SK-N-SH (cell line): ENCODE measurements around the gene CYP27C1. TPM values are rescaled to one million over a fixed set of nuclear protein-coding genes. Genes with fewer than 3 reads are reported as not detected.
"Not testable (repeated sequence)": the region's sequence is repeated elsewhere in the genome, so short reads cannot be mapped to it uniquely, and the experiment has no call there.

Experiments used
- CTCF ChIA-PET: fragments of 300-600, 350-600 bp; formaldehyde crosslinking; extraction: SDS; loops from one replicate; lab custom pipeline; 2021; lab: Yijun Ruan, JAX
- POLR2A ChIA-PET: fragments of 350-600 bp; sonication (Branson Sonifier 250); formaldehyde crosslinking; extraction: SDS; loops from one replicate; lab custom pipeline; 2020; ENCODE audit warnings: antibody characterized with exemption, inconsistent platforms; lab: Yijun Ruan, JAX
- DNase-seq: peaks from one replicate; pipeline ENCODE4 v3.0.0; 2012
- H2AFZ ChIP-seq: fragments of 200-600 bp; sonication (generic); 2 replicates; pipeline ENCODE4 v1.8.1; 2016; ENCODE audit warnings: antibody characterized with exemption, mild to moderate bottlenecking, low read depth
- H3F3A ChIP-seq: fragments of 200-600 bp; sonication (generic); replicated peaks from 2 replicates; pipeline ENCODE3; 2016; ENCODE audit warnings: antibody characterized with exemption, mild to moderate bottlenecking; ENCODE audit not compliant: insufficient read depth
- H3K27ac ChIP-seq, 2 experiments: fragments of 200-500 bp in 1 of 2; fragments of 200-600 bp in 1 of 2; sonication (Bioruptor generic) in 1 of 2; sonication (generic), shearing (Covaris generic) in 1 of 2; 2 replicates each; pipeline versions ENCODE4 v1.5.1 to v1.6.1; 2014 to 2016; ENCODE audit warnings: low read depth in 2 of 2, inconsistent platforms in 1 of 2, low read length in 1 of 2, mild to moderate bottlenecking in 1 of 2, mixed read lengths in 1 of 2
- H3K27me3 ChIP-seq: fragments of 200-600 bp; sonication (generic), shearing (Covaris generic); 2 replicates; pipeline ENCODE4 v1.6.1; 2016; ENCODE audit warnings: mixed run types; ENCODE audit not compliant: insufficient read depth
- H3K36me3 ChIP-seq, 2 experiments: fragments of 200-500 bp in 1 of 2; fragments of 200-600 bp in 1 of 2; sonication (Bioruptor generic) in 1 of 2; sonication (generic) in 1 of 2; replicated peaks in 1 of 2; 2 replicates each; pipeline versions ENCODE3 to v1.5.1; 2014 to 2016; ENCODE audit warnings: low read length in 1 of 2, mild to moderate bottlenecking in 1 of 2; ENCODE audit not compliant: insufficient read depth in 2 of 2, control insufficient read depth in 1 of 2
- H3K4me1 ChIP-seq, 2 experiments: fragments of 200-500 bp in 1 of 2; fragments of 200-600 bp in 1 of 2; sonication (Bioruptor generic) in 1 of 2; sonication (generic), shearing (Covaris generic) in 1 of 2; 2 replicates each; pipeline versions ENCODE4 v1.5.1 to v1.6.1; 2014 to 2016; ENCODE audit warnings: low read depth in 1 of 2, low read length in 1 of 2, mixed run types in 1 of 2; ENCODE audit not compliant: insufficient read depth in 2 of 2, control insufficient read depth in 1 of 2
- H3K4me2 ChIP-seq: fragments of 200-600 bp; sonication (generic), shearing (Covaris generic); 2 replicates; pipeline ENCODE4 v1.6.1; 2017; ENCODE audit warnings: mixed run types
- H3K4me3 ChIP-seq, 2 experiments: fragments of 200-500 bp in 1 of 2; fragments of 200-600 bp in 1 of 2; sonication (Bioruptor generic) in 1 of 2; sonication (generic), shearing (Covaris generic) in 1 of 2; 2 replicates each; pipeline versions ENCODE4 v1.5.1 to v1.8.1; 2014 to 2016; ENCODE audit warnings: low read depth in 2 of 2, inconsistent platforms in 1 of 2, low read length in 1 of 2, mild to moderate bottlenecking in 1 of 2, mixed read lengths in 1 of 2, moderate library complexity in 1 of 2
- H3K79me2 ChIP-seq: fragments of 200-600 bp; sonication (generic); 2 replicates; pipeline ENCODE4 v1.8.1; 2017; ENCODE audit warnings: mild to moderate bottlenecking; ENCODE audit not compliant: insufficient read depth
- H3K9ac ChIP-seq: fragments of 200-600 bp; sonication (generic); 2 replicates; pipeline ENCODE4 v1.6.1; 2017; ENCODE audit warnings: mixed run types
- H3K9me2 ChIP-seq: fragments of 200-600 bp; sonication (generic); 2 replicates; pipeline ENCODE4 v1.6.1; 2017; ENCODE audit warnings: mixed run types
- H3K9me3 ChIP-seq: fragments of 200-600 bp; sonication (generic); 2 replicates; pipeline ENCODE4 v1.6.1; 2017; ENCODE audit warnings: mixed run types, mild to moderate bottlenecking, moderate library complexity
- H4K20me1 ChIP-seq: fragments of 200-600 bp; sonication (generic); 2 replicates; pipeline ENCODE4 v1.6.1; 2017; ENCODE audit warnings: mild to moderate bottlenecking, mixed run types; ENCODE audit not compliant: insufficient read depth
- EP300 ChIP-seq, 2 experiments: IDR thresholded peaks; 2 replicates each; pipeline versions ENCODE4 v1.4.0 to v1.6.1; 2012; ENCODE audit warnings: borderline replicate concordance in 1 of 2, low read depth in 1 of 2, low read length in 1 of 2
- NFIC ChIP-seq: IDR thresholded peaks from 2 replicates; pipeline ENCODE4 v1.4.0; 2012; ENCODE audit warnings: borderline replicate concordance
- RCOR1 ChIP-seq: fragments of 150-350 bp; IDR thresholded peaks from 2 replicates; pipeline ENCODE4 v1.6.1; 2017; ENCODE audit warnings: antibody characterized with exemption, low read length
- RFX5 ChIP-seq: IDR thresholded peaks from 2 replicates; pipeline ENCODE4 v1.6.1; 2012; ENCODE audit warnings: mild to moderate bottlenecking, improper control_type of control experiment, low read length
- RXRA ChIP-seq: IDR thresholded peaks from 2 replicates; pipeline ENCODE4 v1.4.0; 2012; ENCODE audit warnings: low read depth, mild to moderate bottlenecking, borderline replicate concordance
- SIN3A ChIP-seq: IDR thresholded peaks from 2 replicates; pipeline ENCODE4 v1.6.1; 2012; ENCODE audit warnings: low read depth, mild to moderate bottlenecking, low read length, moderate library complexity, borderline replicate concordance
- TAF1 ChIP-seq: IDR thresholded peaks from 2 replicates; pipeline ENCODE4 v1.6.1; 2012; ENCODE audit warnings: low read depth, mild to moderate bottlenecking, low read length, moderate library complexity, borderline replicate concordance
- TCF12 ChIP-seq: IDR thresholded peaks from 2 replicates; pipeline ENCODE4 v1.4.0; 2012
- TEAD4 ChIP-seq: IDR thresholded peaks from 2 replicates; pipeline ENCODE4 v1.4.0; 2012; ENCODE audit warnings: mild to moderate bottlenecking, borderline replicate concordance; ENCODE audit not compliant: insufficient read depth
- WGBS: methylation state at CpG from one replicate; pipeline ENCODE4 v1.1.6; 2017; ENCODE audit warnings: low lambda C conversion rate; 5-methylcytosine and 5-hydroxymethylcytosine counted together
- polyA plus RNA-seq, 3 experiments: library from polyadenylated mRNA; depleted of rRNA; stranded (reverse); fragments of >200 nt; gene quantifications; 2 replicates each; pipeline ENCODE4 v1.2.3, GENCODE V29; 2012
- TF ChIP-seq, protein P1 (sequence below): IDR thresholded peaks from 2 replicates; pipeline ENCODE4 v1.4.0; 2012; ENCODE audit warnings: low read depth
- TF ChIP-seq, protein P2 (sequence below): fragments of 150-350 bp; IDR thresholded peaks from 2 replicates; pipeline ENCODE4 v1.6.1; 2016; ENCODE audit warnings: mild to moderate bottlenecking, low read depth, low read length

The CYP27C1 gene
- polyA plus RNA-seq, 1 of the 3 experiments (the other 2 are of a cell fraction), result not detected

DNA sequence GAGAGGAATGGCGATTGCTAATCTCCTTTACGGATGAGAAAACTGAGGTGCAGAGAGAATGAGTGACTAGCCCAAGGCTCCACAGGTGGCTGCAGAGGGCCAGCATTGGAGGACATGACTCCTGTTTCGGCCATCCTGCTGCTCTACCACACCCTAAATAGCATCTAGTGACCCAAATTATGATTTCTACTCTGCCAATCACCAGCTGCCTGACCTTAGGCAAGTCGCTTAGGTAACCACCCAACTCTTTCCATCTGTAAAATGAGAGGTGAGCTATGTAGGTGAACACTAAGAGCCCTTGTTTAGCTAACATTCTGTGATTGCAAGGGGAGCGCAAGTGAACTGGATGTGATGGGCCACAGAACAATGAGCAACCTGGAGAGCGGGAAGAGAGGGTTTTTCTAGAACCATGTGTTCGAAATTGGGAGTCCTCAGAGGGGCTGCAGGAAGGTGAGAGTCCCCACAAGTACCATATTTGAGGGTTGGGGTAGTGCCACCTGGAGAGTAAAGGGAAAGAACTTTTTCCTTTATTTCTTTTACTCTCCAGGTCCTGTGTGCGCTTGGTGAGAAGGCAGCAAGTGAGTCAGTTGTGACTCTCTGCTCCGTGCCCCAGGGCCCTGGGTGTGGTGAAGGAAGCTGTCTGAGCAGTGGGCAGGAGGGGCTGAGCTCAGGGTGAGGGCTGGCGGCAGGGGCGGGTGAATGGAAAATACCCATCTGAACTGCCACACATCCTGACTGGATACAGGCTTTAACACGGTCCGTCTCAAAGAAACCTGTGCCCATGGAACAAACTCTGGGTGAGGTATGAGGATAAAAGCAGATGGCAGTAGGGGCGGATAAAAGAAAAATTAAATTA, 2.4 kb downstream of the CYP27C1 start:
- Histone ChIP-seq H3K36me3 (no peaks in the 10 kb centered on the region), H3K4me1 (peaks cover 0 to 4% of the 10 kb centered on the region in 2 experiments; a peak in 1 of 4 replicates), H3K9me3 (no peaks in the 10 kb centered on the region)
- POLR2A ChIA-PET, result no interaction called here
- TF ChIP-seq TAF1 (no peak), TCF12 (no peak), RXRA (no peak), TEAD4 (no peak)
- TF ChIP-seq, all 33 proteins: peak for 0
- CTCF ChIA-PET, result interaction anchor here (0.6 to 1.3 kb wide), 2 partner anchors 261 to 262 kb away, joined by 3 read pairs; no protein-coding TSS in a partner anchor
- Histone ChIP-seq H3K27ac (no peak overlapping the region), H3K27me3 (peaks cover 22% of the 10 kb centered on the region), H2AFZ (no peak overlapping the region), H3K9ac (no peak overlapping the region), H3K9me2 (no peaks in the 10 kb centered on the region), H3F3A (no peaks in the 10 kb centered on the region), H3K4me2 (no peak overlapping the region), H4K20me1 (no peaks in the 10 kb centered on the region), H3K4me3 (no peak overlapping the region), H3K79me2 (no peaks in the 10 kb centered on the region)
- no peak for DNase-seq
- 75% methylated on average over 14 of the region's 14 CpGs for WGBS

DNA sequence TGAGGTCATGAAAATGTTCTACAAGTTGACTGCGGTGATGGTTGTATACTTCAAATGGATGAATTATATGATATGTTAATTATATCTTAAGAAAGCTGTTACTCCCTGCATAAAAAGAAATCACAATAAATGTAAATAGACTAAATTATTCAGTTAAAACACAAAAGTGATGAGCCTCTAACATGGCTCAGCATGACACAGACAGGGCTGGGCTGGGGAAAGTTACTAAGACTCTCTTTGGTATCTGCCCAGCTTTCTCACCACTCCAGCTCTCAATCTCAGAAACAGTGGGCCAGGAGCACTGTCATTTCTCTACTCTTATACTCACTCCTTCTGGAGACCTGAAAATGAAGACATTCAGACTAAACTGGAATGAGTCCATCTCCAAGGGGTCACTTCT, 3.5 kb downstream of the CYP27C1 start:
- Histone ChIP-seq H3K27me3 (peaks cover 22% of the 10 kb centered on the region), H3K36me3 (no peaks in the 10 kb centered on the region), H3K9me3 (no peaks in the 10 kb centered on the region), H3K4me1 (peaks cover 0 to 4% of the 10 kb centered on the region in 2 experiments; a peak in 1 of 4 replicates), H3K9me2 (no peaks in the 10 kb centered on the region), H3K4me2 (no peak overlapping the region), H3K4me3 (no peak overlapping the region), H3K9ac (no peak overlapping the region), H4K20me1 (no peaks in the 10 kb centered on the region), H3K79me2 (no peaks in the 10 kb centered on the region), H2AFZ (no peak overlapping the region), H3K27ac (no peak overlapping the region), H3F3A (no peaks in the 10 kb centered on the region)
- no peak for DNase-seq
- no peak for TF ChIP-seq RFX5
- TF ChIP-seq, protein P1, sequence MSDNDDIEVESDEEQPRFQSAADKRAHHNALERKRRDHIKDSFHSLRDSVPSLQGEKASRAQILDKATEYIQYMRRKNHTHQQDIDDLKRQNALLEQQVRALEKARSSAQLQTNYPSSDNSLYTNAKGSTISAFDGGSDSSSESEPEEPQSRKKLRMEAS, result no peak
- ChIA-PET CTCF (interaction anchor here (1.2 to 1.3 kb wide), 2 partner anchors 19 to 262 kb away, joined by 3 to 5 read pairs; no protein-coding TSS in a partner anchor), POLR2A (no interaction called here)
- 83% methylated on average over 1 of the region's 1 CpG for WGBS

DNA sequence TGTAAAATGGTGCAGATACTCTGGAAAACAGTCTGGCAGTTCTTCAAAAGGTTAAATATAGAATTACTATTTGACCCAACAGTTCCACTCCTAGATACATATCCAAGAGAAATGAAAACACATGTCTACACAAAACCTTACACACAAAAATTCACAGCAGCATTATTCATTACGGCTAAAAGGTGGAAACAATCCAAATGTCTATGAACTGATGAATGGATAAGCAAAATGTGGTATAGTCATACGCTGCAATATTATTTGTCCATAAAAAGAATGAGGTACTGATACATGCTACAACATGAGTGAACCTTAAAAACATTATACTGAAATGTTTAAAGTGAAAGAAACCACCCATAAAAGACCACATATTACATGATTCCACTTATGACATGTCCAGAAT, 4.0 kb downstream of the CYP27C1 start:
- Histone ChIP-seq H4K20me1 (no peaks in the 10 kb centered on the region), H3K27ac (no peak overlapping the region), H3K27me3 (peaks cover 22% of the 10 kb centered on the region), H3K9ac (no peak overlapping the region), H3F3A (no peaks in the 10 kb centered on the region), H3K9me3 (no peaks in the 10 kb centered on the region), H3K79me2 (no peaks in the 10 kb centered on the region), H3K9me2 (no peaks in the 10 kb centered on the region), H2AFZ (no peak overlapping the region), H3K4me3 (no peak overlapping the region), H3K36me3 (no peaks in the 10 kb centered on the region), H3K4me1 (peaks cover 0 to 4% of the 10 kb centered on the region in 2 experiments; a peak in 1 of 4 replicates), H3K4me2 (no peak overlapping the region)
- WGBS, result 59% methylated on average over 2 of the region's 2 CpGs
- DNase-seq, result no peak
- CTCF ChIA-PET, result interaction anchor here (1.2 kb wide), 1 partner anchor 19 kb away, joined by 5 read pairs; no protein-coding TSS in a partner anchor
- POLR2A ChIA-PET, result no interaction called here
- no peak for TF ChIP-seq EP300 (IDR thresholded peaks at IDR 0.05; ENCODE audit: borderline replicate concordance in 1 of 2, low read depth in 1 of 2, low read length in 1 of 2)
- TF ChIP-seq SIN3A, result no peak
- TF ChIP-seq RCOR1, result no peak
- TF ChIP-seq, protein P2, sequence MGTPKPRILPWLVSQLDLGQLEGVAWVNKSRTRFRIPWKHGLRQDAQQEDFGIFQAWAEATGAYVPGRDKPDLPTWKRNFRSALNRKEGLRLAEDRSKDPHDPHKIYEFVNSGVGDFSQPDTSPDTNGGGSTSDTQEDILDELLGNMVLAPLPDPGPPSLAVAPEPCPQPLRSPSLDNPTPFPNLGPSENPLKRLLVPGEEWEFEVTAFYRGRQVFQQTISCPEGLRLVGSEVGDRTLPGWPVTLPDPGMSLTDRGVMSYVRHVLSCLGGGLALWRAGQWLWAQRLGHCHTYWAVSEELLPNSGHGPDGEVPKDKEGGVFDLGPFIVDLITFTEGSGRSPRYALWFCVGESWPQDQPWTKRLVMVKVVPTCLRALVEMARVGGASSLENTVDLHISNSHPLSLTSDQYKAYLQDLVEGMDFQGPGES, result no peak
- TF ChIP-seq NFIC, result no peak
- TF ChIP-seq TAF1, result no peak

DNA sequence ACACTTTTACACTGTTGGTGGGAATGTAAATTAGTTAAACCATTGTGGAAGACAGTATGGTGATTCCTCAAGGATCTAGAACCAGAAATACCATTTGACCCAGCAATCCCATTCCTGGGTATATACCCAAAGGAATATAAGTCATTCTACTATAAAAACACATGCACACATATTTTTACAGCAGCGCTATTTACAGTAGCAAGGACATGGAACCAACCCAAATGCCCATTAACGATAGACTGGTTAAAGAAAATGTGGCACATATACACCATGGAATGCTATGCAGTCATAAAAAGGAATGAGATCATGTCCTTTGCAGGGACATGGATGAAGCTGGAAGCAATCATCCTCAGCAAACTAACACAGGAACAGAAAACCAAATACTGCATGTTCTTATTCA, 5.9 kb downstream of the CYP27C1 start:
- H3K4me2 ChIP-seq, H4K20me1 ChIP-seq, H2AFZ ChIP-seq, H3K9me3 ChIP-seq, H3F3A ChIP-seq, H3K4me3 ChIP-seq, DNase-seq, H3K79me2 ChIP-seq, H3K9me2 ChIP-seq, H3K27ac ChIP-seq, H3K4me1 ChIP-seq, POLR2A ChIA-PET, H3K9ac ChIP-seq, H3K36me3 ChIP-seq: not testable (repeated sequence)
- CTCF ChIA-PET, result interaction anchor here (2.2 kb wide), 1 partner anchor 17 kb away, joined by 5 read pairs; no protein-coding TSS in a partner anchor
- WGBS, result 56% methylated on average over 2 of the region's 2 CpGs
- H3K27me3 ChIP-seq, result peaks cover 18% of the 10 kb centered on the region; the same call in 1 of the 2 replicates
